ENCODE data around the gene DEPDC4.
"Not testable (repeated sequence)": the region's sequence is repeated elsewhere in the genome, so short reads cannot be mapped to it uniquely, and the experiment has no call there.

The DEPDC4 gene

DNA sequence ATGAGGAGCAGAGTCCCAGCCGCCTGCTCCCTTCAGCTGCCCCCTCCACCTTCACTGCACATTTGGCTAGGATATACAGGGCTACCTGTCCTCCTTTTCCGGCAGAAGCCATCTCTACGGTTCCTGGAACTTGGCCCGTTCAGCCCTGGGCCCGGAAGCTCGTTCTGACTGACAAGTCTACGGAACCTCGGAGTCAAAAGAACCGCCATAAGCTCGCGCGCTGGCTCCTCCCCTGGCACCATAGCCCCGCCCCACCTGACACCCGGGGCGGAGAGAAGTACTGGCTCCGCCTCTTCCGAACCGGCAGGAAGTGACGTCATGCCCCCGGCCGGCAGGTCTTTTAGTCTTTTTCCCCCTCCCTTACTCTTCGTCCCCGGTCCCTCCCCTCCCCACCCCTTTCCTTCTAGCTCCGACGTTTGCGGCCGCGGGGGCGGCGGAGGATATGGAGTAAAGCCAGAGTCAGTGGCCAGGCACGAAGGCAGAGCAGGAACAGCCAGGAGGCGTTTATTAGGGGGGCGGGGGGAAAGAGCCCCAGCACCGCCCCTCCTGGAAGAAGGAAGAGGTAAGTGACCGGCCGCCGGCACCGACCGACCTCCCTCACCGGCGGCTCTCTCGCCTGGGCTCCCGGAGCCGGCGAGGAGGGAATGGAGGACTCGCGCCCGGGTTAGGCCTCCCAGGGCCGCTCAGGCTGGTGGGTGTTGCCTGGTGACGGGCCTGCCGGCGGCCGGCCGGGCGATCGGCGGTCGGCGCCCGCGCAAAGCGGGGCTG is at the start of gene DEPDC4, which contains the start of gene SCYL2:
Gene DEPDC4, minus strand, starts transcription at position 245 of the 768 bp plus-strand sequence. Its CDS starts 3 bp downstream, at position 242.
Gene SCYL2, plus strand, starts transcription at position 343 of the 768 bp plus-strand sequence. CDS start 15,794 bp downstream, outside the sequence.
- Mint-ChIP-seq H3K4me3 (peak within 1 kb of the TSS; percentile 97), H3K9me3 (no peaks in the 10 kb centered on the region), H3K27ac (peak within 1 kb of the TSS; percentile 96), H3K36me3 (ENCODE audit: low read depth) (no peaks in the 10 kb centered on the region), H3K27me3 (no peaks in the 10 kb centered on the region), H3K4me1 (peaks cover 31% of the 10 kb centered on the region)
- DNase-seq (peak; percentile 91), ATAC-seq (peak; percentile 87)

DNA sequence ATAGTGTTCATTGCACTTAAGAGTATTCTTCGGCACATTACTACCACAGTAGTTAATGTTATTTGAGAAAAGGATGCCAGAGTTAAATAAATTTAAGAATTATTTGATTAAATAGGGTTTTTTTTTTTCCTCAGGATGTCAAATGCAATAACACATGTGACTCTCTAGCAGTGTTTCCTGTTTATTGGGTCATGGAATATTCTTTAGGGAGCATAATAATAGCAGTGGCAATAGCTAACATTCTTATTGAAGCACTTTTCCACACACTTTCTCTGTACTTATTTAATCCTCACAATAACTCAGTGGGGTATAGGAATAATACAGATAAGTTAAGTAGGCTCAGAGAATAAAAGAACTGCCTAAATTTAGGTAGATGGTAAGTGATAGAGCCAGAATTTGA is 44.4 kb upstream of the DEPDC4 start:
- Mint-ChIP-seq H3K4me1 (no peaks in the 10 kb centered on the region), H3K9me3 (peaks cover 6% of the 10 kb centered on the region), H3K27me3 (no peaks in the 10 kb centered on the region), H3K27ac (no peak overlapping the region), H3K36me3 (ENCODE audit: low read depth) (peaks cover 27% of the 10 kb centered on the region), H3K4me3 (no peak overlapping the region)
- ATAC-seq (no peak), DNase-seq (no peak)

DNA sequence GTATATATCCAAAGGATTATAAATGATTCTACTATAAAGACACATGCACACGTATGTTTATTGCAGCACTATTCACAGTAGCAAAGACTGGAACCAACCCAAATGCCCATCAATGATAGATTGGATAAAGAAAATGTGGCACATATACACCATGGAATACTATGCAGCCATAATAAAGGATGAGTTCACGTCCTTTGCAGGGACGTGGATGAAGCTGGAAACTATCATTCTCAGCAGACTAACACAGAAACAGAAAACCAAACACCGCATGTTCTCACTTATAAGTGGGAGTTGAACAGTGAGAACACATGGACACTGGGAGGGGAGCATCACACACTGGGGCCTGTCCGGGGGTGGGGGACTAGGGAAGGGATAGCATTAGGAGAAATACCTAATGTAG is 41.3 kb upstream of the DEPDC4 start:
- not testable (repeated sequence) for DNase-seq, H3K4me1 Mint-ChIP-seq, H3K4me3 Mint-ChIP-seq, H3K27me3 Mint-ChIP-seq, H3K27ac Mint-ChIP-seq, ATAC-seq
- peaks cover 42% of the 10 kb centered on the region for H3K36me3 Mint-ChIP-seq (ENCODE audit: low read depth)
- H3K9me3 Mint-ChIP-seq: peaks cover 20% of the 10 kb centered on the region

DNA sequence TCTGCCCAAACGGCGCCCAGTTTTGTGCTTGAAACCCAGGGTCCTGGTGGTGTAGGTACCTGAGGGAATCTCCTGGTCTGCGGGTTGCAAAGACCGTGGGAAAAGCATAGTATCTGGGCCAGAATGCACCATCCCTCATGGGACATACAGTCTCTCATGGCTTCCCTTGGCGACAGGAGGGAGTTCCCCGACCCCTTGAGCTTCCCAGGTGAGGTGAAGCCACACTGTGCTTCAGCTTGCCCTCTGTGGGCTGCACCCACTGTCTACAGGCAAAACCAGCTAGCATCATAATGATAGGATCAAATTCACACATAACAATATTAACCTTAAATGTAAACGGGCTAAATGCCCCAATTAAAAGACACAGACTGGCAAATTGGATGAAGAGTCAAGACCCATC is 37.5 kb upstream of the DEPDC4 start:
- not testable (repeated sequence) for H3K4me3 Mint-ChIP-seq, DNase-seq, H3K27ac Mint-ChIP-seq, ATAC-seq, H3K27me3 Mint-ChIP-seq, H3K4me1 Mint-ChIP-seq
- Mint-ChIP-seq H3K36me3 (ENCODE audit: low read depth) (peaks cover 73% of the 10 kb centered on the region), H3K9me3 (peaks cover 32% of the 10 kb centered on the region)

DNA sequence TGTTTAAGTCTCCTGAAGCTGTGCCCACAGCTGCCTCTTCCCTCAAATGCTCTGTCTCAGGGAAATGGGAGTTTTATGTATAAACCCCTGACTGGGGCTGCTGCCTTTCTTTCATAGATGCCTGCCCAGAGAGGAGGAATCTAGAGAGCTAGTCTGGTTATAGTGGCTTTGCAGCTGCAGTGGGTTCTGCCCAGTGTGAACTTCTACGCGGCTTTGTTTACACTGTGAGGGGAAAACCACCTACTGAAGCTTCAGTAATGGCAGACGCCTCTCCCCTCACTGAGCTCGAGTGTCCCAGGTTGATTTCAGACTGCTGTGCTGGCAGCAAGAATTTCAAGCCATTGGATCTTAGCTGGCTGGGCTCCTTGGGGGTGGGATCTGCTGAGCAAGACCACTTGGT is 37.0 kb upstream of the DEPDC4 start:
- ATAC-seq: no peak
- H3K4me3 Mint-ChIP-seq: no peak overlapping the region
- no peaks in the 10 kb centered on the region for H3K27me3 Mint-ChIP-seq
- no peak overlapping the region for H3K27ac Mint-ChIP-seq
- peaks cover 74% of the 10 kb centered on the region for H3K36me3 Mint-ChIP-seq (ENCODE audit: low read depth)
- H3K4me1 Mint-ChIP-seq: no peaks in the 10 kb centered on the region
- no peak for DNase-seq
- peaks cover 32% of the 10 kb centered on the region for H3K9me3 Mint-ChIP-seq

DNA sequence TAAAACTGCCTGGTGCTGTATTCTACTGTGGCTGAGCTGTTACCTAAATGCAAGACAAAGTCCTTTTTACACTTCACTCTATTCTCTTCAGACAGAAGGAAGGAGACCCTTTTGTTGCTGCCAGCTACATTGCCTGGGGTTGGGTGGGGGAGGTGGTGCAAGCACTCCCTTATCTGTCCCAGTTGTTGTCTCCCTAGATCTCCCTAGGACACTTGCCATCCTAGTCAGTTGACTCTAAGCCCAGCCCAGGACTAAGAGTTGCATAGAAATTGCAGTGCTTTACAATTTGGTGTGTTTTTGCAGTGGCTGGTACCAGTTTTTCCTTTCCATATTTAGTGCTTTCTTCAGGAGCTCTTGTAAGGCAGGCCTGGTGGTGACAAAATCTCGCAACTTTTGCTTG is 35.2 kb upstream of the DEPDC4 start:
- no peak for ATAC-seq
- no peak overlapping the region for H3K4me3 Mint-ChIP-seq
- H3K27me3 Mint-ChIP-seq: no peaks in the 10 kb centered on the region
- no peak for DNase-seq
- H3K27ac Mint-ChIP-seq: no peak overlapping the region
- H3K9me3 Mint-ChIP-seq: peaks cover 32% of the 10 kb centered on the region
- peaks cover 81% of the 10 kb centered on the region for H3K36me3 Mint-ChIP-seq (ENCODE audit: low read depth)
- no peaks in the 10 kb centered on the region for H3K4me1 Mint-ChIP-seq

DNA sequence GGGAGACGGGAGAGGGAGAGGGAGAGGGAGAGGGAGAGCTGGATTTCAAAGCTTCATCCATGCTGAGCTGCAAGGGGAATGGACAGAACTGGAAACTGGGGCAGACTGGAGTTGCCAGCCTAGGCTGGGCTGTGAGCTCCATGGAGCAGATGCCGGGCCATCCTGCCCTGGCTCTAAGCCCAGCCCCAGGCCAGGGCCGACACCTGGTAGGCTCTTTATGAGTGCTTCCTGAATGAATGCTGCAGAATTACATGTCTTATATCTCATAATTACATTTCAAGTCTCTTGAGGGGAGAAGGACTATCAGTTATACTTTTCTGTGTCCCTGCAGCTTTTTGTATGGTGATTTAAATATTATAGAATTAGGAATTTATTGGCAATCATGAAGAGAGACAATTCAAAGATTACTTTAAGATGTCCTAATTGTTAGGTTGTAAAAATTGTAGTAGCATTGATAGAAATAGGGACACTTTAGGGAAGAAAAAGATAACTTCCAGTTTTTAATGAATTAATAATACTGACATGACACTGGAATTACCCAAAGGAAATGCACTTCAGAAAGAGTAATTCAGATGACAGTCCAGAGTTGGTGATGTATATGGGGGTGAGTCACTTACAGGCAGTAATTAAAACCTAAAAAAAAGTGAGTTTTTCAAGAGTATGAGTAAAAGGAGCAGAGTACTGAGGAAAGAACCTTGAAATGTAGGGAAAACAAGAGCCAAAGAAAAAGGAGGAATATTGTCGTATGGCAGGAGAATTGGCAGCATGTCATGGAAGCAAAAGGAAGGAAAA is 29.1 kb upstream of the DEPDC4 start:
- H3K27ac Mint-ChIP-seq: no peak overlapping the region
- H3K36me3 Mint-ChIP-seq (ENCODE audit: low read depth): peaks cover 49% of the 10 kb centered on the region
- no peaks in the 10 kb centered on the region for H3K4me1 Mint-ChIP-seq
- ATAC-seq (no peak), DNase-seq (no peak)
- H3K4me3 Mint-ChIP-seq: no peak overlapping the region
- no peaks in the 10 kb centered on the region for H3K27me3 Mint-ChIP-seq
- H3K9me3 Mint-ChIP-seq: peaks cover 6% of the 10 kb centered on the region

DNA sequence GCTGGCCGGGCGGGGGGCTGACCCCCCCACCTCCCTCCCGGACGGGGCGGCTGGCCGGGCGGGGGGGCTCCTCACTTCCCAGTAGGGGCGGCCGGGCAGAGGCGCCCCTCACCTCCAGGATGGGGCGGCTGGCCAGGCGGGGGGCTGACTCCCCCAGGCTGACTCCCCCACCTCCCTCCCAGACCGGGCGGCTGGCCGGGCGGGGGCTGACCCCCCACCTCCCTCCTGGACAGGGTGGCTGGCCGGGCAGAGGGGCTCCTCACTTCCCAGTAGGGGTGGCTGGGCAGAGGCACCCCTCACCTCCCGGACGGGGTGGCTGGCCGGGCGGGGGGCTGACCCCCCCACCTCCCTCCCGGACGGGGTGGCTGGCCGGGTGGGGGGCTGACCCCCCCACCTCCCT is 27.5 kb upstream of the DEPDC4 start:
- not testable (repeated sequence) for H3K4me3 Mint-ChIP-seq, H3K27ac Mint-ChIP-seq, H3K9me3 Mint-ChIP-seq, ATAC-seq, DNase-seq, H3K27me3 Mint-ChIP-seq, H3K4me1 Mint-ChIP-seq
- H3K36me3 Mint-ChIP-seq (ENCODE audit: low read depth): peaks cover 36% of the 10 kb centered on the region

DNA sequence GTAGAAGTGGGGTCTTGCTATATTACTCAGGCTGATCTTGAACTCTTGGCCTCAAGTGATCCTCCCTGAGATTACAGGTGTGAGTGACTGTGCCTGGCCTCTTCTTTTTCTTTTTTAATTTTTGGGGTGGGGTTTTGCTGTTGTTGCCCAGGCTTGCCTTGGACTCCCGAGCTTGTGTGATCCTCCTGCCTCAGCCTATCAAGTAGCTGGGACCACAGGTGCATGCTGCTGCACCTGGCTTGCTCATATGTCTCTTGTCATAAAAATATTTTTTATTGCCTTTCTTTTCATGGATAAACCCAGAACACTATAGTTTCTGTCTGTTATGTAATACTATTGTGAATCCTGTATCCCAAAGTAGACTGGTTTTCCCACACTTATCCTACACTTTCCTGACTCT is 26.1 kb upstream of the DEPDC4 start:
- H3K4me3 Mint-ChIP-seq: no peak overlapping the region
- H3K27me3 Mint-ChIP-seq: no peaks in the 10 kb centered on the region
- H3K36me3 Mint-ChIP-seq (ENCODE audit: low read depth): peaks cover 30% of the 10 kb centered on the region
- ATAC-seq (no peak), DNase-seq (no peak)
- H3K27ac Mint-ChIP-seq: no peak overlapping the region
- H3K9me3 Mint-ChIP-seq: no peaks in the 10 kb centered on the region
- H3K4me1 Mint-ChIP-seq: no peaks in the 10 kb centered on the region

DNA sequence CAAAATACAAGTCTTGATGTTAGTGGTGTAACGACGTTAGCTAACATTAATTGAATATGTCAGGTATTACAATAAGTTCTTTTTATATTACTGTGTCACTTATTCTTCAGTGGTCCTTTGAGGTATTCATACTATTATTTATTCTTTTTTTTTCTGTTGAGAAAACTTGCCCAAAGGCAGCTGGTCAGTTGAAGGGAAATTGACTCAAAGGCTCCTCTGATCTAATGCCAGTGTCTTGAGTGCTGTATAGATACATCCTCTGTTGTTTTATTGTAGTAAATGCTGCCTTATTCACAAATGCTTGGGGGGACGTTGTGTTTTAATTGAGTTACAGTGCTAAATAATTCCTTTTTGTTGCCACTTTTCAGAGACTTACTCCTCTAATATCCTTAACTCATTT is 23.1 kb upstream of the DEPDC4 start:
- Mint-ChIP-seq H3K36me3 (ENCODE audit: low read depth) (peaks cover 20% of the 10 kb centered on the region), H3K9me3 (no peaks in the 10 kb centered on the region), H3K4me3 (no peak overlapping the region), H3K4me1 (no peaks in the 10 kb centered on the region), H3K27ac (no peak overlapping the region), H3K27me3 (no peaks in the 10 kb centered on the region)
- ATAC-seq (no peak), DNase-seq (no peak)

DNA sequence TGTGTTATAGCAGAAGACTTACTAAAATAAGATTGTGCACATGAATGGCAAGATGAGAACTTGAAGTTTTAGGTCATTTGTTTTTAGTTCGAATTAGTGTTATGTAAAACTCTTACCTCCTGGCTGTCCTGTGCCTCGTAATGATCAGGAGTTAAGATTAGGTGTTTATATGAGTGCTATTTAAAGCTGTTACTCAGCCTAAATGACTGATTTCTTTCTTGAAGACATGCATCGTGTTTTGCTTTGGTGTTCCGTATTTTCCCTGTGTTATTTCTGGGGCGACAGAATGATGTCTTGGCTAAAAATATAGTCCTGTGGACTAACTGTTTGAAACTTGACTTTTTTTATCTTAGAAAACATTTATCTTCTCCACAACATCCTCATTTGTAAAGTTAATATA is 22.2 kb upstream of the DEPDC4 start:
- peaks cover 21% of the 10 kb centered on the region for H3K36me3 Mint-ChIP-seq (ENCODE audit: low read depth)
- no peak for ATAC-seq
- no peak overlapping the region for H3K27ac Mint-ChIP-seq
- no peaks in the 10 kb centered on the region for H3K9me3 Mint-ChIP-seq
- no peaks in the 10 kb centered on the region for H3K27me3 Mint-ChIP-seq
- H3K4me3 Mint-ChIP-seq: no peak overlapping the region
- DNase-seq: no peak
- H3K4me1 Mint-ChIP-seq: no peaks in the 10 kb centered on the region

DNA sequence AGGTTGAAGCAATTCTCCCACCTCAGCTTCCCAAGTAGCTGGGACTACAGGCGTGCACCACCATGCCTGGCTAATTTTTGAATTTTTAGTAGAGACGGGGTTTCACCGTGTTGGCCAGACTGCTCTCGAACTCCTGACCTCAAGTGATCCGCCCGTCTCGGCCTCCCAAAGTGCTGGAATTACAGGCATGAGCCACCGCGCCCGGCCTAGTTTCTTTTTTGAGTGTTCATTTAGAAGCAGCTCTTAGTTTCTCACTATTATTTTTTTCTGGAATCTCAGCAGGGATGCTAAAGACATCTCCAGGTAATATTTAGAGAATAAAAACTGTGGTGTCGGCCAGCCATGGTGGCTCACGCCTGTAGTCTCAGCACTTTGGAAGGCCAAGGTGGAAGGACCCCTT is 17.7 kb upstream of the DEPDC4 start:
- not testable (repeated sequence) for H3K4me1 Mint-ChIP-seq, DNase-seq, H3K27ac Mint-ChIP-seq, H3K4me3 Mint-ChIP-seq, H3K9me3 Mint-ChIP-seq, ATAC-seq, H3K27me3 Mint-ChIP-seq
- H3K36me3 Mint-ChIP-seq (ENCODE audit: low read depth): peaks cover 12% of the 10 kb centered on the region

DNA sequence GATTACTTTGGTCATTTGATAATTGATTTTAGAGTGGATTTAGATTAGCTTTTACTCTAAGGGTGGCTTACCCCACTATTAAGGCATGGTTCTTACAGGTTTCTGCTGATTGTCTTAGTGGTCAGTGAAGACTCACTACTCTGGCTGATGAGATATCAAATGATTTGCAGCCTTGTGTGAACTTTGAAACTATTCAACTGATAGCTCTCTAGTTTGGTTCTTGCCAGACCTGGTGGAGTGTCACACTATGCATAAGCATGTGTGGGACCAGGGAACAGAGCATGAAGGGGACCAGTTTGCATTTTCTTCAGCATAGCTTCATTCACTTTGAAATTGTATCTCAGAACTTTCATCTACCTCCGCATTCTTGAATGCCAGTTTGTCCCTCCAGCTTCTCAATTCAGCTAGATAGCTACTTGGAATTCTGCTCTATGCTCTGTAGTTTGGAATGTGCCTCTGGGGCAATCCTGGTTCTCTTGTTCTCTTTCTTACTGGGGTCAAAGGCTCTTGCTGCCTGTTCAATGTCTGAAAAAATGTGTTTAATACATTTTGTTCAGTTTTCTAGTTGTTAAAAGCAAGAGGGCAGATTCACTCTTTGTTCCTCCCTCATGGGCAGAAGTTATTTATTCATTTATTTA is 12.8 kb upstream of the DEPDC4 start:
- peaks cover 13% of the 10 kb centered on the region for H3K4me1 Mint-ChIP-seq

DNA sequence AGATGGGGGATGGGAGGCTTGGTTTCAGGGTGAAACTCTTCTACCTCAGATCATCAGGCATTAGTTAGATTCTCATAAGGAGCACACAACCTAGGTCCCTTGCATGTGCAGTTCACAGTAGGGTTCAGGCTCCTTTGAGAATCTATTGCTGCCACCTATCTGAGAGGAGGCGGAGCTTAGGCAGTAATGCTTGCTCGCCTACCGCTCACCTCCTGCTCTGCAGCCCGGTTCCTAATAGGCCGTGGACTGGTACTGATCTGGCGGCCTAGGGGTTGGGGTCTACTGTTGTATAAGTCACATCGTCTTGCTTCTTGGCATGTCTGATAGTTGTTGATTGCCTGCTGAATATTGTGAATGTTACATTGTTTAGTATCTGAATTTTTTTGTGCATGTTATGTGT is 12.3 kb upstream of the DEPDC4 start:
- no peak for DNase-seq
- peaks cover 18% of the 10 kb centered on the region for H3K4me1 Mint-ChIP-seq
- H3K36me3 Mint-ChIP-seq (ENCODE audit: low read depth): peaks cover 17% of the 10 kb centered on the region
- H3K27ac Mint-ChIP-seq: no peak overlapping the region
- ATAC-seq: no peak
- H3K4me3 Mint-ChIP-seq: no peak overlapping the region
- H3K27me3 Mint-ChIP-seq: no peaks in the 10 kb centered on the region
- no peaks in the 10 kb centered on the region for H3K9me3 Mint-ChIP-seq

More for the DNA sequence above, 12.8 kb upstream of the DEPDC4 start:
- DNase-seq (no peak), ATAC-seq (no peak)
- Mint-ChIP-seq H3K4me3 (no peak overlapping the region), H3K27ac (no peak overlapping the region), H3K27me3 (no peaks in the 10 kb centered on the region), H3K9me3 (no peaks in the 10 kb centered on the region), H3K36me3 (ENCODE audit: low read depth) (peaks cover 16% of the 10 kb centered on the region)

DNA sequence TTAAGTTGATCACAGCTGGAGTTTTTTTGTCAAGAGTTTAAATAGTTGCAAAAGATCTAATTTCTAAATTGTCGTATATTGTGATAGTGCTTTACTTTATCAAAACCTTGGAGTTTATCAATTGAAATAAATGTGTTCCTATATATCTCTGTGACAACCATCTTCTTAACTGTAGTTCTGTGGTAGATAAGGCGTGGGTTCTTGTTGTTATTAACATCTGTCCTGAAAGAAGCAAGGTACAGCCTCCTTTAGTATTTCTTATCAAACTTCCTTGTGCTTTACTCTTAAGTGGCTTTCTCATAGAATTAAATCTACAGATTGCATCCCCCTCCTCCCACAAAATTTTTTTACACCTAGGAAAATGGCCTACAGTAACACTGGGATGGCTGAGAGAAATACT is 7.4 kb upstream of the DEPDC4 start:
- Mint-ChIP-seq H3K27ac (no peak overlapping the region), H3K36me3 (ENCODE audit: low read depth) (peaks cover 10% of the 10 kb centered on the region), H3K9me3 (no peaks in the 10 kb centered on the region), H3K4me3 (no peak overlapping the region), H3K4me1 (peaks cover 47% of the 10 kb centered on the region), H3K27me3 (no peaks in the 10 kb centered on the region)
- no peak for ATAC-seq
- DNase-seq: no peak

Data from activated naive CD8-positive, alpha-beta T cell treated with anti-CD3 and anti-CD28 coated beads, Interleukin-2, amount 50 U/mL, for 24 hours (primary cell).